KMS-11 (cell line): ENCODE results near the gene RGS12.

Experiments
- H2AFZ ChIP-seq: fragments of 200-600 bp; sonication (generic); 2 replicates; pipeline ENCODE4 v1.6.1; 2016; ENCODE audit warnings: antibody characterized with exemption, mixed run types, low read depth
- H3K27ac ChIP-seq: fragments of 200-600 bp; sonication (generic); 2 replicates; pipeline ENCODE4 v1.6.1; 2016; ENCODE audit warnings: mild to moderate bottlenecking, mixed run types
- H3K27me3 ChIP-seq: fragments of 200-600 bp; sonication (generic); 2 replicates; pipeline ENCODE4 v1.6.1; 2017; ENCODE audit warnings: mild to moderate bottlenecking, low read depth, mixed run types, moderate library complexity; ENCODE audit not compliant: insufficient read depth
- H3K36me3 ChIP-seq: fragments of 200-600 bp; sonication (generic); 2 replicates; pipeline ENCODE4 v1.6.1; 2017; ENCODE audit warnings: mild to moderate bottlenecking, mixed run types; ENCODE audit not compliant: insufficient read depth
- H3K4me1 ChIP-seq: fragments of 200-600 bp; sonication (generic); 2 replicates; pipeline ENCODE4 v1.6.1; 2016; ENCODE audit warnings: mild to moderate bottlenecking, low read depth, mixed run types; ENCODE audit not compliant: poor library complexity, severe bottlenecking
- H3K4me2 ChIP-seq: fragments of 200-600 bp; sonication (generic); 2 replicates; pipeline ENCODE4 v1.7.0; 2016; ENCODE audit warnings: mild to moderate bottlenecking, mixed run types
- H3K4me3 ChIP-seq: fragments of 200-600 bp; sonication (generic); IDR thresholded peaks from 2 replicates; pipeline ENCODE4 v1.6.1; 2017; ENCODE audit warnings: low read depth, low read length, mixed read lengths; ENCODE audit not compliant: insufficient read depth
- H3K79me2 ChIP-seq: fragments of 200-600 bp; sonication (generic); 2 replicates; pipeline ENCODE4 v1.6.1; 2016; ENCODE audit warnings: low read depth, mixed run types; ENCODE audit not compliant: insufficient read depth
- H3K9ac ChIP-seq: fragments of 200-600 bp; sonication (generic); 2 replicates; pipeline ENCODE4 v1.6.1; 2016; ENCODE audit warnings: mild to moderate bottlenecking, mixed run types
- H4K20me1 ChIP-seq: fragments of 200-600 bp; sonication (generic); 2 replicates; pipeline ENCODE4 v1.6.1; 2016; ENCODE audit warnings: mild to moderate bottlenecking, mixed run types; ENCODE audit not compliant: insufficient read depth
- TF ChIP-seq, protein P1 (sequence below): fragments of 200-600 bp; sonication (generic); conservative IDR thresholded peaks from 2 replicates; pipeline ENCODE4 v1.6.1; 2017; ENCODE audit warnings: low read depth, mild to moderate bottlenecking, antibody characterized with exemption, low read length, moderate library complexity, mixed read lengths

The RGS12 gene

DNA sequence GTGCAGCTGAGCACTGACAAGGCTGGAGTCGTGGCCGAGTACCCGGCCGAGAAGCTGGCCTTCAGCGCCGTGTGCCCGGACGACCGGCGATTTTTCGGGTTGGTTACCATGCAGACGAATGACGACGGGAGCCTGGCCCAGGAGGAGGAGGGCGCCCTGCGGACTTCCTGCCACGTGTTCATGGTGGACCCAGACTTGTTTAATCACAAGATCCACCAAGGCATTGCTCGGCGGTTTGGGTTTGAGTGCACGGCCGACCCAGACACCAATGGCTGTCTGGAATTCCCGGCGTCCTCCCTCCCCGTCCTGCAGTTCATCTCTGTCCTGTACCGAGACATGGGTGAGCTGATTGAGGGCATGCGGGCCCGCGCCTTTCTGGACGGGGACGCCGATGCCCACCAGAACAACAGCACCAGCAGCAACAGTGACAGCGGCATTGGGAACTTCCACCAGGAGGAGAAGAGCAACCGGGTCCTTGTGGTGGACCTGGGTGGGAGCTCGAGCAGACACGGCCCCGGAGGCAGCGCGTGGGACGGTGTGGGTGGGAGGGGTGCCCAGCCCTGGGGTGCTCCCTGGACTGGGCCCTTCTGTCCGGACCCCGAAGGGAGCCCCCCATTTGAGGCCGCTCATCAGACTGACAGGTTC is 24.3 kb downstream of the RGS12 start:
- TF ChIP-seq, protein P1, sequence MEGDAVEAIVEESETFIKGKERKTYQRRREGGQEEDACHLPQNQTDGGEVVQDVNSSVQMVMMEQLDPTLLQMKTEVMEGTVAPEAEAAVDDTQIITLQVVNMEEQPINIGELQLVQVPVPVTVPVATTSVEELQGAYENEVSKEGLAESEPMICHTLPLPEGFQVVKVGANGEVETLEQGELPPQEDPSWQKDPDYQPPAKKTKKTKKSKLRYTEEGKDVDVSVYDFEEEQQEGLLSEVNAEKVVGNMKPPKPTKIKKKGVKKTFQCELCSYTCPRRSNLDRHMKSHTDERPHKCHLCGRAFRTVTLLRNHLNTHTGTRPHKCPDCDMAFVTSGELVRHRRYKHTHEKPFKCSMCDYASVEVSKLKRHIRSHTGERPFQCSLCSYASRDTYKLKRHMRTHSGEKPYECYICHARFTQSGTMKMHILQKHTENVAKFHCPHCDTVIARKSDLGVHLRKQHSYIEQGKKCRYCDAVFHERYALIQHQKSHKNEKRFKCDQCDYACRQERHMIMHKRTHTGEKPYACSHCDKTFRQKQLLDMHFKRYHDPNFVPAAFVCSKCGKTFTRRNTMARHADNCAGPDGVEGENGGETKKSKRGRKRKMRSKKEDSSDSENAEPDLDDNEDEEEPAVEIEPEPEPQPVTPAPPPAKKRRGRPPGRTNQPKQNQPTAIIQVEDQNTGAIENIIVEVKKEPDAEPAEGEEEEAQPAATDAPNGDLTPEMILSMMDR = no peak
- H2AFZ ChIP-seq = no peak overlapping the region
- H4K20me1 ChIP-seq = no peaks in the 10 kb centered on the region
- no peak overlapping the region for H3K27ac ChIP-seq
- no peak overlapping the region for H3K4me2 ChIP-seq
- no peaks in the 10 kb centered on the region for H3K36me3 ChIP-seq
- no peaks in the 10 kb centered on the region for H3K79me2 ChIP-seq
- H3K4me1 ChIP-seq = no peaks in the 10 kb centered on the region
- H3K9ac ChIP-seq = no peak overlapping the region
- no peaks in the 10 kb centered on the region for H3K27me3 ChIP-seq
- H3K4me3 ChIP-seq = no peak overlapping the region

DNA sequence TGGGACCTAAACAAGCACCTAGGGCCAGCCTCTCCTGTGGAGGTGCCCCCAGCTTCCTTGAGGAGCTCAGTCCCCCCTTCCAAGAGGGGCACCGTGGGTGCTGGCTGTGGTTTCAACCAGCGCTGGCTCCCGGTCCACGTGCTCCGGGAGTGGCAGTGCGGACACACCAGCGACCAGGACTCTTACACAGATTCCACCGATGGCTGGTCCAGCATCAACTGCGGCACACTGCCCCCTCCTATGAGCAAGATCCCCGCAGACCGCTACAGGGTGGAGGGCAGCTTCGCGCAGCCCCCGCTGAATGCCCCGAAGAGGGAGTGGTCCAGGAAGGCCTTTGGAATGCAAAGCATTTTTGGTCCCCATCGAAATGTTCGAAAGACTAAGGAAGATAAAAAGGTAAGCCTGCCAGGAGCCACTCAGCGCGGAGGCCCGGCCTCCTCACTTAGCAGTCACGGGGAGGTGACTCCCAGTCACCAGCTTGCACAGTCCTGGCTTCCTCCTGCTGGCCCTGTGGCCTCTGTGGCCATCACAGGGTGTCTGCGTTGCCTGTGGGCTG is 24.9 kb downstream of the RGS12 start:
- Histone ChIP-seq H3K4me3 (no peak overlapping the region), H2AFZ (no peak overlapping the region), H3K79me2 (no peaks in the 10 kb centered on the region), H3K4me1 (no peaks in the 10 kb centered on the region), H3K9ac (no peak overlapping the region), H4K20me1 (no peaks in the 10 kb centered on the region), H3K36me3 (no peaks in the 10 kb centered on the region), H3K27me3 (no peaks in the 10 kb centered on the region), H3K4me2 (no peak overlapping the region), H3K27ac (no peak overlapping the region)
- TF ChIP-seq, protein P1 = no peak

DNA sequence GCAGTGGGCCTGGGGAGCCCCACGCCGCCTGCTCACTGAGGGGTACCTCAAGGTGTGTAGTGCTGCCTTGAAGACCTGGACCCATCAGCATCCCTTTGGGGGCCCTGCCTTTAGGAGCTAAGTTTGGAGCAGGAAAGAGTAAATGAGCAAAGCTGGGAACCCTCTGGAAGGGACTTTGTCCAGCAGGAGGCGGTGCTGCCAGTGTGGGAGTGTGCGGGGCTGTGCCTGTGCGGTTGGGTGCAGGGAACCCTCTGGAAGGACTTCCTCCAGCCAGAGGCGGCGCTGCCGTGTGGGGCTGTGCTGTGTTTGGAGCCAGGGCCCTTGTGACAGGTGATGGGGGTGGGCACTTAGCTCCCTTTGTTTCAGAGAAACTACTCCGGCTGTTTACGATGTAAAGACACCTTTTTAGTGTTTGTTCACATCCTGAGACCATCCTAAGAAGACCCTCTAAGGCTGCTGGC is 25.8 kb downstream of the RGS12 start:
- Histone ChIP-seq H3K36me3 (no peaks in the 10 kb centered on the region), H3K4me2 (no peak overlapping the region), H2AFZ (no peak overlapping the region), H3K27ac (no peak overlapping the region), H3K4me3 (no peak overlapping the region), H3K79me2 (no peaks in the 10 kb centered on the region), H4K20me1 (no peaks in the 10 kb centered on the region), H3K9ac (no peak overlapping the region), H3K27me3 (no peaks in the 10 kb centered on the region), H3K4me1 (no peaks in the 10 kb centered on the region)
- TF ChIP-seq, protein P1 = no peak

DNA sequence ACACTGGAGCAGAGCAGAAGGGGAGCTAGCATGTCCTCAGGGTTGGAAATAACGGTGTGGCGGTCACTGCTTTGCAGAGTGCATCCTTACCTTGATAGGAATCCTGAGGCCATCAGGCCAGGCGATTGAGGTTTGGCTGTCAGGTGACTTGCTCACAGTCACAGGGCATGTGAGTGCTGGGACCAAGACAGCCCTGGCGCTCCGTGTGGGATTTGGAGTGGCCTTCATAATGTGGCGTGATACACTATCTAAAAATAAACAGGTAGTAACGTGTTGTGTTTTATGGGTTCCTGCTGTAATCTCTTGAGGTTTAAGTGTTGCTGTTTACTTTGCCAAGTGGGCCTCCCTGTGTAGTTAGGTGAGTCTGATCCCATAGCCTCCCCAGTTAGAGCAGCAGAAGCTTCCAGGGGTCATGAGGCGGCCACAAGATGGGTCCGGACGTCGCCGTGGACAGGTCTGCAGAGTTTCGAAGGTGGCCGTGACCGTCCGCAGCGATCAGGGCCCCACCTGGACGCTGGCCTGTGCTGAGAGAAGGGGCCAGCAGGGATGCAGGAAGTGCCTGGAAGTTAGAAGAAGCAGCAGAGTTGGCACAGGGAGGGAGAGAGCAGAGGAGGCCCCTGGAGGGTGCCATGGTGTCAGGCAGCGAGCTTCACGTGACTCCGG is 27.7 kb downstream of the RGS12 start:
- H3K4me1 ChIP-seq = no peaks in the 10 kb centered on the region
- H2AFZ ChIP-seq = no peak overlapping the region
- TF ChIP-seq, protein P1 = no peak
- H3K36me3 ChIP-seq = no peaks in the 10 kb centered on the region
- no peaks in the 10 kb centered on the region for H4K20me1 ChIP-seq
- no peak overlapping the region for H3K9ac ChIP-seq
- no peak overlapping the region for H3K4me2 ChIP-seq
- no peak overlapping the region for H3K27ac ChIP-seq
- no peaks in the 10 kb centered on the region for H3K27me3 ChIP-seq
- H3K4me3 ChIP-seq = no peak overlapping the region
- H3K79me2 ChIP-seq = no peaks in the 10 kb centered on the region
